Fibroblast of pulmonary artery (primary cell): ENCODE measurements around the gene TOP1.
A peak's percentile ranks its signal among the peaks of the same experiment; 100 is the strongest.

Experiments used
- DNase-seq: peaks from one replicate; pipeline ENCODE4 v3.0.0-alpha.2; 2010; ENCODE audit warnings: low read depth
- H3K4me3 ChIP-seq: replicated peaks from 2 replicates; pipeline ENCODE4 v1.5.1; 2011; ENCODE audit warnings: low read depth, mild to moderate bottlenecking, control low read depth, low read length, moderate library complexity
- CTCF ChIP-seq: IDR thresholded peaks from 2 replicates; pipeline ENCODE4 v1.5.1; 2011; ENCODE audit warnings: mild to moderate bottlenecking, control low read depth, low read length, inconsistent platforms; ENCODE audit errors: missing control alignments

Gene TOP1

GRCh38 chr20:41068806-41069205 is 40.2 kb downstream of the TOP1 start:
- DNase-seq, result no peak
- H3K4me3 ChIP-seq, result no peak overlapping the region
- TF ChIP-seq CTCF, result no peak

GRCh38 chr20:41072190-41072863 is 43.7 kb downstream of the TOP1 start:
- DNase-seq, result peak; percentile 84
- H3K4me3 ChIP-seq, result no peak overlapping the region
- TF ChIP-seq CTCF, result no peak

GRCh38 chr20:41072915-41073314 is 44.3 kb downstream of the TOP1 start:
- H3K4me3 ChIP-seq, result no peak overlapping the region
- no peak for DNase-seq
- TF ChIP-seq CTCF, result no peak

- H3K4me3 ChIP-seq, result no peak overlapping the region
- TF ChIP-seq CTCF, result no peak
- no peak for DNase-seq
Observed at GRCh38 chr20:41074441-41074840, 45.8 kb downstream of the TOP1 start.

GRCh38 chr20:41076776-41077175 is 48.2 kb downstream of the TOP1 start:
- no peak for DNase-seq
- TF ChIP-seq CTCF, result no peak
- no peak overlapping the region for H3K4me3 ChIP-seq

GRCh38 chr20:41078329-41078728 is 49.7 kb downstream of the TOP1 start:
- no peak overlapping the region for H3K4me3 ChIP-seq
- peak; percentile 80 for DNase-seq
- peak; percentile 71 for TF ChIP-seq CTCF

GRCh38 chr20:41079066-41079465 is 50.4 kb downstream of the TOP1 start:
- TF ChIP-seq CTCF, result no peak
- no peak for DNase-seq
- no peak overlapping the region for H3K4me3 ChIP-seq
